Glomerular endothelial cell (primary cell): ENCODE data around the gene C1orf50. TPM values are rescaled to one million over a fixed set of nuclear protein-coding genes. Genes with fewer than 3 reads are reported as not detected.

Experiments
- DNase-seq: peaks from one replicate; pipeline ENCODE4 v3.0.0-alpha.2; 2011; ENCODE audit warnings: low read depth, low spot score; ENCODE audit errors: extremely low read depth
- total RNA-seq: library from RNA; depleted of rRNA; stranded (reverse); fragments of >200 nt; gene quantifications from 2 replicates; pipeline ENCODE4 v1.2.3, GENCODE V29; 2015

Gene C1orf50
- total RNA-seq, 1 donor from 2014 or later: 5.3 TPM

DNA sequence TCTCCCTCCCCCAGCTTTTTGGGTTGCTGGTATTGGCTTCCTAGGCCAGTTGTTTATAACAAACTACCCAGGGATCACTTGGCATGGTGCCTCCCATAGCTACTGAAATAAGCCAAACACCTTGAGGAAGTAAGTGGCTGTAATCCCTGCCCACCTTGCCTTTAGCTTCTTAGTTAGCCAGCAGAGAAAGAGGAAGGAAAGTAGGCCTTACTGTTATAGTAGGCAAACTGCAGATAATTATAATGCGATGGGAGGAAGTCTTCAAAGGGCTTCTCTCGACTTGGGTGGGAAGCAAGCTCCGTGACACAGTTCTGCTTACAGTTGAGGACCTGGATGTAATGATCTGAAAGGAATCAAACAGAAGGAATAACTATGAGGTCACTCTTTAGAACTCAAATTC lies 8.4 kb upstream of the C1orf50 start:
- no peak for DNase-seq

DNA sequence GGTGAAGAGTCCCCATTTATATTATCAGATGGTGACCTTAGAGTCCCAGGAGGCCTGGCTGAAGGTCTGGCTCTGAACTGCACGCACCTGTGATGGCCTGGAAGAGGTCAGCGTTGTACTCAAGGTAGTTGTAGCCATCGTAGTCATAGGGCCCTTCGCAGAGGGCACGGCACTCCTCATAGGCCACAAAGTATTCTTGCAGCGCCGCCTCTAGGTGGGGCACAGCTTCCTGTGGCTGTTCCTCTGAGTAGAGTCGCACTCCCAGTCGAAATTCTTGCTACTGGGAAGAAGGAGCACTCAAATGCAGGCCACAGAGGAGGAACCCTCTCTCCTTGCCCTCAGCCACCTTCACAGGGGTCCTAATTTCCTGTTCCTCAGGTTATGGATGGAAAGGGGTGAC lies 7.9 kb upstream of the C1orf50 start:
- no peak for DNase-seq

DNA sequence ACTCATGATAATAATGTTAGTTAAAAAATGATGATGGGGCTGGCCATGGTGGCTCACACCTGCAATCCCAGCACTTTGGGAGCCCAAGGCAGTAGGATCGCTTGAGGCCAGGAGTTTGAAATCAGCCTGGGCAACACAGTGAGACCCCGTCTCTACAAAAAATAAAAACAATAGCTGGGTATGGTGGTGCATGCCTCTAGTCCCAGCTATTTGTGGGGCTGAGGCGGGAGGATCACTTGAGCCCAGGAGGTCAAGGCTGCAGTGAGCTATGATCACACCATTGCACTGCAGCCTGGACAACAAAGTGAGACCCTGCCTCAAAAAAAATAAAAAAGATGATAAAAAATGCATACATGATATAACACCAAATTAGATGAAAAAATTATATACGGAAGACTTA lies 5.5 kb upstream of the C1orf50 start:
- no peak for DNase-seq

DNA sequence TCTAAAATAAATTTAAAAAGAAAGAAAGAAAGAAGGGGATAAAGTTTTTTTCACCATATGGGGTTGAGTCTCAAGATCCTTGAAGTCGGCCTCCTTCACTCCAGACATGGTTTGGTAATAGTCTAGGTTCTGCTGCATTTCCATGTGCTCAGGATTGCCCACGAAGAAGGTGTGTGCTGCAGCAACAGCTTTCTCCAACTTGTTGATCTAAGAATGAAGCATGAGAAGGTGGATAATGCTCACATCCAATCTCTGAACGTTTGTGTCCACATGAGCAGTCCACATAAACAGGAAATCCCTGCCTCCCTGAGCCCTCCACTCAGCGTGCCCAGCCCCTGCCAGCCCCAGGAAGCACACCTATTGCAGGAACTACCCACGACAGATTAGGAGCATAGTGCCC lies 4.8 kb upstream of the C1orf50 start:
- DNase-seq: no peak

DNA sequence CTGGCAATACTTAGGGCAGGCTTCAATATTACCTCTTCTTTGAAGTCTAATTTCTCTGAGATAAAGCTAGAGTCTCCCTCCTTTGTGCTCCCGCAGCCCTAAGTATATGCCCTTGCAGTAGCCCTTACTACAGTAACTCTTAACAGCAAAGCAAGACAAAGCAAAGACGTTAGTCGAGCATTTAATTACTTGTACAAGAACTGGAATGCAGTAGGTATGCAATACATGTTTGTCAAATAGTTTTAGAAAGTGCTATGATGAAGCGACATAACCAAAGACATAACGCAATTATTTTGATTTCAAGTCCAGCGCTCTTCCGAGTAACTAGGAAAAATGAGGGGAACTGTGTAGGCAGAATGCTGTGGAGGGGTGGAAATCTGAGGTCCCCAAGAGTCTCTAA lies 1.8 kb upstream of the C1orf50 start:
- DNase-seq: no peak

DNA sequence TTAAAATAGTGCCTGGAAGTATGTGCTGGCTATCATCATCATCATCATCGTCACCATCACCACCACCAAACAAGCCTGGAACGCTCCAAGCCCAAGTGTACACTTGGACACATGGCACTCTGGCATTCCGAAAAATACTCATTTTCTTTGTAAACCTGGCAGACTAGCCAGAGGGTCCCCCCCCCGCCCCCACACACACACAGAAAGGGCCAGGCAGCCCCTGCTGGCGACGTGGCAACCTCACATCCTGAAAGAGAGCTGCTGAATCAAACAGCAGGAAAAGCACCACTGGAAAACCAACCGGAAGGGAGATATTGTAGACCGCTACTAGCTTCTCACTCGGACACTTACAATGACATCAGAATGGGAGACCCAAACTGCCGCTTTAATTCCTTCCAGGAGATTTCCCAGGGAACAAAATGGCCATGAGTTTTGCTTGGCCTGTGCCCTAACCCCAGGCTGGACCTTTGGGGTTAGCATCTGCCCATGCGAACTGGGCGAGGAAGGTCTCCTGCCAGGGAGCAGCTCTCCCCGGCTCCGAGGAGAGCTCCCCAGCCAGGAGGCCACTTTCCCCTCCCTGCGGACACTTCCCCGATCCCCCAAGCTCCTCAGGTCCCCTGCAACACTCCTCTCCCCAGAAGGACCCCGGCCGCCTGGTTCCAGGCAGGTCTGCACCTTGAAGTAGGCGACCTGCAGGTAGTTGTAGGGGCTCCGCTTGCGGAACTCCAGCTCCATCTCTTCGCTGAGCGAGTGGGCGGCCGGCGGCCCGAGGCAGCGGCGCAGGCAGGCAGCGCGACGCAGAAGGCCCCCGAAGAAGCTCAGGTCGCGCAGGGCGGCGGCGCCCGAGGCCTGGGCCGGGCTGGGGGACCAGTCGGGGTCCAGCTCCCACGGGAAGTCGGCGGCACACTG lies 963 bp upstream of the C1orf50 start:
- no peak for DNase-seq

DNA sequence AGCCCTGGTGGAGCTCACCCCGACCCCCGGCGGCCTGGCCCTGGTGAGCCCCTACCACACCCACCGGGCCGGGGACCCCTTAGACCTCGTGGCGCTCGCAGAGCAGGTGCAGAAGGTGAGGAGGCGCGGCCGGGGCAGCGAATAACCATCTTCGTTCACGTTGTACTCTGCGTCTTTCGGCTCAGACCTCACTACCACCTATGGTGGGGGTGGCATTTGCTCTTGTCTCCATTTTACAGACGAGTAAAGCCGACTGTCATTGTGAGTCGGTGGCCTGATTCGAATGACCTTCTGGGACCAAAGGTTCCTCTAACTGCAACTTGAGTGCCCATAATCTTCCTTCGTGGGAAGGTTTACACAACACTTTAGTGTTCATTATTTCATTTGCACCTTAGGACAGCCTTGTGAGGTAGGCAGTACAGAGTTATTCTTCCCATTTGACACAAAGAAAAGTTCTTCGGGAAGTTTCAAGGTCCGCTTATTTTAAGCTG lies 506 bp downstream of the C1orf50 start:
- no peak for DNase-seq

DNA sequence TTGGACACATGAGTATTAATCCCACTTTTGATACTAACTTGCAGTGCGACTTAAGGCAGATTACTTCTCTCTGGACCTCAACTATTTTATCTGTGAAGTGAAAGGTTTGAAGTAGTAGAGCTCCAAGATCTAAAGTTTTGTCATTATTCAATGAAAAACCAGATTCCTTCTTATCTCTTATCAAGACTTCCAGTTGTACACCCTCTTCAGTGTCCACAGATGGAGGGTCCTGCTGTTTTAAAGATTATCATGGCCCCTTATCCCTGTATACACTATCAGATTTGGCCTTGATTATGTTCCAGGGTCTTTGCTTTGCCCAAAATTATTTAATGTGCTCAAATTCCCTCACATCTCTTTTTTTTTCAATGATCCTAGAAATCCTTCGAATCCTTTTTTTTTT lies 1.1 kb downstream of the C1orf50 start:
- DNase-seq: no peak

DNA sequence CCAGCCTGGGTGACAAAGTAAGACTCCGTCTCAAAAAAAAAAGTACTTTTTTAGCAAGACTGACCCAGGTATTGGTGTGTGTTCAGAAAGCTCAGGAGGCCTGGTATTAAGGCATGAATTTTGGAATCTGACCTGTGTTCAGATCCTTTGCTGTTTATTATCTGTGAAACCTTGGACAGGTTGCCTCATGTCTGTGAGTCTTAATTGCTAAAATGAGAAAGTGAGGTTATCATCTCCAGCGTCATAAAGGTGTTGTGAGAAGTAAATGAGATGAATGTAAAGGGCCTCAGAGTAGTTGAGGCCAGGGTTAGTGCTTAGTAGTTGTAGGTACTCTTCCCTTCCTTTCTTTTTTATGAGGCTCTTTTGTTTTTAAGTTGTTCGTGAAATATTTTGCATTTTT lies 2.8 kb downstream of the C1orf50 start:
- no peak for DNase-seq

DNA sequence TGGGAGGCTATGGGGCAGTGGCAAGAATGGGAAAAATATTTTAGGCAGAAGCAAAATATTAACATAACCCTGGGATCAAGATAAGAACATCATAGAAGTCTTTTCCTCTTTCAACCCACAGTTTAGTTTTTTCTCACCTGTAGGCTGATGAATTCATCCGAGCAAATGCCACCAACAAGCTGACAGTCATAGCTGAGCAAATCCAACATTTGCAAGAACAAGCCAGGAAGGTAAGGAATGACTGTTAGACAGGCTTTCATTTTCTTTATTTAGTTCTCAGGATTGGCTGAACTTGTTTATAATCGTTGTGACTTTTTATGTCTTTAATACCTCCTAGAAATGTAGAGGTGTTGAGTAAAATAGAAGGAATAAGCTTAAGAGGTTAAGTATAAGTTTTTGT lies 6.4 kb downstream of the C1orf50 start:
- DNase-seq: no peak

DNA sequence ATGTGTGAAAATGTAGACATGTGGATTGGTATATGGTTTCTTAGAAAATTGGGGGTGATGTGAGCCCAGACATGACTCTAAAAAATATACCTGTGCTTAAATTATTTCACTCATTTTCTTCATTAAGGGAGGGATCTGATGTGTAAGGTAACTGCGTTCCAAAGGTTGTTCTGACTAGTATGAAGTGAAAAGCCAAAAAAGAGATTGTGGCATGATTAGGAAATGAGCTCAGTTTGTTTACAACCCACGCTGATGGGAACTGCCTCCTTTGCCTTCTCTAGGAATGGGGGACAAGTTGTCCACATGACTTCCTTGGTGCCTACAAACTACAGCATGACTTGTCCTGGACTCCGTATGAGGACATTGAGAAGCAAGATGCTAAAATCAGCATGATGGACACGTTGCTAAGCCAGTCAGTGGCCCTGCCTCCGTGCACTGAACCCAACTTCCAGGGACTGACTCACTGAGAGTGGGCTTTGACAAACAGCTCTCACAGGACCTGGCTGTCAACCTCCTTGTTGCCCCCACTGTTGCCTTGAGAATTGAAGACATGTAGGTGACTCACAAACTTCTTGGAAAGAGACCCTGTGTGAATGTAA lies 8.0 kb downstream of the C1orf50 start:
- no peak for DNase-seq

DNA sequence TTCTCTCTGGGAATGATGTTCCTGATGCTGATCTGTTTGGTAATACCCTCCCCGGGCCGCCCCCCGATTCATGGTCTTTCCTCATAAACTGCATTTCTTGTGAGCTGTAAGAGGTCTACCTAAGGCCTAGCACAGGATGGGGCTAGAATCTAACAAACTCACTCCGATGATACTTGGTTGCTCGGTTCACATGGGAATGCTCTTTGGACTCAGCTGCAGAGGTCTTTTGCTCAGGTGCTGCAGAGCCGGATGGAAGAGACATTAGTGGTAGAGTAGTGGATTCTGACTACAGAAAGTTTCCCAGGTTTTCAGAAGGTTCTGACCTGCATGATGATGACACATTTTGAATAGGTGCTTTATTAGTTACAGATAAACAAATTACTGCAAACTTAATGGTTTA lies 9.5 kb downstream of the C1orf50 start:
- DNase-seq: no peak

DNA sequence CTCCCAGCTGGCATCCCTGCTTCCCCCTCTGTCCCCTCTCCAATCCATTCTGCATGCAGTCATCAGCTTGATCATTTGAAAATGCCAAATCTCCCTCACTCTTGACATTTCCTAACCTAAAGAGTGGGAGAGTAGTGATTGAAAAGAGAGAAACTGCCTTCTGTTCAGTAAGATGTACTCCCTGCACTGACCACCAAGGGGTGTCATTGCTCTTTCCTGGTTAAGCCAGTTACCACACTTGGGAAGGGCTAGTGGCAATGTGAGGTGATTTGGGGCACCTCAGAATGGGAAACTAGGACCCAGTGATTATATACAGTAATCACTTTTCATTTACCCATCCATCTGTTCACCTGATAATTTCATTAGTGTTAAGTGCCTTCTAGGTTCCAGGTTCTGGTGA lies 10.8 kb downstream of the C1orf50 start:
- DNase-seq: no peak

DNA sequence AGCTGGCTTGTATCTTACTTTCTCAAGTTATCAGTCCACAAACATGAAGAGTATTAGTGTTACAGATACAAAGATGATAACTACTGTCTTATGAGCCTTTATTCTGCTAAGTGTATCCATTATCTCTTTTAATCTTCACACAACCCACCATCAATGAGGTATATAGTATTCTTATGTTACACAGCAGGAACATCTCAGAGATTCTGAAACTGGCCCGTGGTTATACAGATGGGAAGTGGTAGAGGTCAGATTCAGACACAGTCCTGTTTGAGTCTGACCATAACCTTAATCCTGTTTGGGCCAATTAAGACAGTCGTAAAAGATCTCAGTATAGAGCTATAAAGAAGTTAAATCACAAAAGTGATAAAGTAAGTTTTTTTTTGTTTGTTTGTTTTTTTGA lies 12.7 kb downstream of the C1orf50 start:
- no peak for DNase-seq

DNA sequence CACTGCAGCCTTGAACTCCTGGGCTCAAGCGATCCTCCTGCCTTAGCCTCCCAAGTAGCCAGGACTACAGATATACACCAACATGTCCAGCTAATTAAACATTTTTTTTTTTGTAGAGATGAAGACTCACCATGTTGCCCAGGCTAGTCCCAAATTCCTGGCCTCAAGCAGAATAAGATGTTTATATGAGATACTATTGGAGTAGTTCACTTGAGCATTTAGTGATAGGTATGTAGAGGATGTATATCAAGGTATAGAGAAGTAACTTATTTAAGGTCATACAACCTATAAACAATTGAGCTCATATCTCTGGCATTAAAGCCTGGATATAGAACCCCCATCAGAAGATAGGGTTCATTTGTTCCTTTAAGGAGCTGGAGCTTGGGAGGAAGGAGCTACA lies 13.1 kb downstream of the C1orf50 start:
- DNase-seq: no peak

DNA sequence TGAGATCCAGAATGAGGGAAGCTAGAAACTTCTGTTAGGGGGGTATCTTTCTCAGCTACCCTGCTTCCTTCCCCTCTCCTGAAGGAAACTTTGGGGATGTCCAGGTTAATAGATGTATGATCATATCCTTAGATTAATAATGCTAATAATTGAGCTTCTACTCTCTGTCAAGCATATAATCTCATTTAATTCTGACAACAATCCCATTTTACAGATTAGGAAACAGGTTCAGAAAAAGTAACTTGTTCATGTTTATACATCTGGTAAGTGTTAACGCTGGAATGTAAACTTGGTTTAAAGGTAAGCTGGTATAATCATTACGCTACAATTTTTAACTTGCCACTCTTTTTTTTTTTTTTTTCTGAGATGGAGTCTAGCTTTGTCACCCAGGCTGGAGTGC lies 16.0 kb downstream of the C1orf50 start:
- no peak for DNase-seq

DNA sequence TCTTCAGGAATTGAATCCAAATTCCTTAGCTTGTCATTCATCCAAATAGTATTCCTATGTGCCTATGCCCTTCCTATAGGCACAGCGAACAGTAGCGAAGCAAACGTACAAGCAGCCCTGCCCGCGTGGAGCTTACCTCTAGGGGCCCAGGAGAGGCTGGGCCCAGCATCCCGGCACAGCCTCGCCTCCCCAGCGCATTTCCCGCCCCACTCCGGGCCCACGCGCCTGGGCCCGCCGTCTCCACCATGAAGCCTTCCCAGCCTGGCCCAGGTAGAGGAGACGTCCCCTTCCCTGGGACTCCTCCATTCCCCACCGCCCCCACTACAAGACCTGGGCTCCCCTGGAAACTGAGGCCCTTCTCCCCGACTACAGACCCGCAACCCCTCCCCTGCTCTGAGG lies 17.5 kb downstream of the C1orf50 start:
- no peak for DNase-seq

DNA sequence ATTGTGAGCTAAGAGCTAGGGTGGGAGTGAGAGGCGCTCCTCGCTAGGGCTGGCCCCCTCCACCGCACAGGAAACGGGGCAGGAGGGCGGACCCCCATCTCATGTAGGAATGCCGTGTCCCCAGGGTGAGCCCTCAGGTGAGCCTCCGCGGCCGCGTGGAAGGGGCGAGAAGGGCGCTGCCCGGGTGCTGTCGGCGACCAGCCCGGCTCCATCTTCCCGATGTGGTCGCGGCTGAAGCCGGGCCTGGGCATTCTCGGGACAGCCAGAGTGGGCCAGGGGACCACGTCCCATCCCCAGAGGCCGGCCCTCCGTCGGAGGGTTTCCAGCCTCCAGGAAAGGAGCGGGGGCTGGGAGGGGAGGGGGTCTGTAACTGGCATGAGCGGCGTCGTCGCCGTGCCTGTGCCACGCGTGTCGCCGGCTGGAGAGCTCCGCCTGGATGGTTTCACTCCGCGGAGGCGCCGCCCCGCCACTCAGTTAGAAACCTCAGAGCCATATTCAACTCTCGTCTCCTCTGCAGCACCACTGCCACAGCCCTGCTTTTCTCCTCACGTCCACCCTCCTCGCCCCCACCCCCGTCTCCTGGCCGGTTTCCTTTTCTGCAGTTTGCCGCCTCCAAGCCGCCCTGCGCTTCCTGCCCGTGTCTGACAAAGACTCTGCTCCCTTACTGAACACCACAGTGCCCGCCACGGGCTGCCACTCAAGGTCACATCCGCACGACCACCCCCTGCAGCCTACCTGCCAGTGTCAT lies 18.1 kb downstream of the C1orf50 start, which contains the start of gene TMEM269:
TSS of gene TMEM269 (plus strand) at position 46 of the 748 bp plus-strand sequence. CDS start 4,903 bp downstream, outside the sequence.
- DNase-seq: no peak

DNA sequence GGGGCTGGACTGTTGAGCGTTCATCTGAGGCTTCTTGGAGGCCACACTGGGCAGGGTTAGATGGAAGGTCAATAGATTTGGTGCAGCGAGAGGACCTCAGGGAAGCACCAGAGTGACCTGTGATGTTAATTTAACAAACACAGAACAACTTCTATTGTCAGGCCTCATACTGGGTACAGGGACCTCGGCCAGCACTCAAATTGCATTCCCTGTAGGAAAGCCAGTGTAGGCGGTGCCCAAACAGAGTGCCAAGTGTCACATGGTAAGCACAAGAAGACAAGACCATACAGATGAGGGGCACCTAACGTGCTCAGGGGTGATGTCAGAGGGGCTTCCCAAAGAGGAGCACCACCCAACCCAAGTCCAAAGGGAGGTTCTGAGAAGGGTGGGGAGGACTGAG lies 19.0 kb downstream of the C1orf50 start:
- no peak for DNase-seq

DNA sequence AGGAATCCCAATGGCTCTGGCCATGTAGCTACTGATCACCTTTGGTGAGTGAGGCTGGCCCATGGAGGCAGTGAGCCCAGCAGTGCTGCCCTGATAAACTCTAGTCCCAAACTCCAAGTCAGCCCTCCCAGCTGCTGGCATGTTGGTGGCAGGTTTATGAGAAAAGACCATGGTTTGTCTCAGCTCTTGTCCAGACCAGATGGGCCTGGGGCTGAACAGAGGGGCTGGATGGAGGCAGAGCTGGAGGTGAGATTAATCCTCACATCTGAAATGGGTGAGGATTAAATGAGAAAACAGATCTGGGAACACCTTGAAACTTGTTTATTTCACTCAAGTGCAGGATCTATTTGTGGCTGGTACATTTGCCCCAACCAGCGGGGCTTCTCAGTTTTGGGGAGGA lies 21.0 kb downstream of the C1orf50 start:
- no peak for DNase-seq

DNA sequence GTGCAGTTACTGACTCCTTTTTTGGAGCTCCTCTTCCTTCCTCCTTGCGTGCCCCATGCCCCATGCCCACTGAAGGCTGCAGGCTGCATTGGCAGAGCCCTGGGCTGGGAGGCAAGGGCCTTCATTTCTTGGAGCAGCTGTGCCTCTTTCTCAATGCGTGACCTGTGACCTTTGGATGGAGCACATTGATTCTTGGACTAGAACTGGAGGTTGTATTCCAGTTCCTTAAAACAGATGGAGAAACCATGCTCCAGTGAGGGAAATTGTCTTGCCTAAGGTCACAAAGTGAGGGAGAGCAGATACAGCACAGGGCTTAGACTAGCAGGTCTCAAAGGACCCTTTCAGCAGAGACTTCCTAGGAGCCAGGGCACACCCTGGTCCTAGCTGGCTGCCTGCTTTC lies 26.8 kb downstream of the C1orf50 start:
- DNase-seq: no peak
